Measurements from ENCODE around the gene TRABD2B.

GRCh38 chr1:47738560-47739182, 258.5 kb downstream of the TRABD2B start:
- TF ChIP-seq CTCF (conservative IDR thresholded peaks at IDR 0.05; ENCODE audit: low read depth, low read length): peak; percentile 82
- no peak for TF ChIP-seq EZH2 (IDR thresholded peaks at IDR 0.05; ENCODE audit: borderline replicate concordance, low read depth, low read length, poor library complexity, severe bottlenecking)

Measured in A673 (cell line).